ENCODE results near the gene PRKCB. TPM values are rescaled to one million over a fixed set of nuclear protein-coding genes. Genes with fewer than 3 reads are reported as not detected.

The PRKCB gene
- total RNA-seq, 1 experiment from 2014 or later: not detected

GRCh38 chr16:23869052-23869451 is 33.3 kb downstream of the PRKCB start:
- H3K4me2 ChIP-seq (ENCODE audit: low read length): no peak overlapping the region
- ChIA-PET CTCF (no interaction called here), POLR2A (ENCODE audit: unreplicated experiment) (no interaction called here)
- H3K79me2 ChIP-seq (ENCODE audit: low read length): no peaks in the 10 kb centered on the region
- H3K36me3 ChIP-seq (ENCODE audit: low read depth, low read length): no peaks in the 10 kb centered on the region
- H3K9me3 ChIP-seq (ENCODE audit: low read length): no peaks in the 10 kb centered on the region
- intact Hi-C loops (cut with micrococcal nuclease): no loop called here
- H3K27ac ChIP-seq (ENCODE audit: low read length): no peak overlapping the region
- TF ChIP-seq EZH2phosphoT487 (IDR thresholded peaks at IDR 0.05; ENCODE audit: borderline replicate concordance, low read length) (no peak), EZH2 (IDR thresholded peaks at IDR 0.05; ENCODE audit: low read length, unreplicated experiment) (no peak)
- TF ChIP-seq, protein P1, sequence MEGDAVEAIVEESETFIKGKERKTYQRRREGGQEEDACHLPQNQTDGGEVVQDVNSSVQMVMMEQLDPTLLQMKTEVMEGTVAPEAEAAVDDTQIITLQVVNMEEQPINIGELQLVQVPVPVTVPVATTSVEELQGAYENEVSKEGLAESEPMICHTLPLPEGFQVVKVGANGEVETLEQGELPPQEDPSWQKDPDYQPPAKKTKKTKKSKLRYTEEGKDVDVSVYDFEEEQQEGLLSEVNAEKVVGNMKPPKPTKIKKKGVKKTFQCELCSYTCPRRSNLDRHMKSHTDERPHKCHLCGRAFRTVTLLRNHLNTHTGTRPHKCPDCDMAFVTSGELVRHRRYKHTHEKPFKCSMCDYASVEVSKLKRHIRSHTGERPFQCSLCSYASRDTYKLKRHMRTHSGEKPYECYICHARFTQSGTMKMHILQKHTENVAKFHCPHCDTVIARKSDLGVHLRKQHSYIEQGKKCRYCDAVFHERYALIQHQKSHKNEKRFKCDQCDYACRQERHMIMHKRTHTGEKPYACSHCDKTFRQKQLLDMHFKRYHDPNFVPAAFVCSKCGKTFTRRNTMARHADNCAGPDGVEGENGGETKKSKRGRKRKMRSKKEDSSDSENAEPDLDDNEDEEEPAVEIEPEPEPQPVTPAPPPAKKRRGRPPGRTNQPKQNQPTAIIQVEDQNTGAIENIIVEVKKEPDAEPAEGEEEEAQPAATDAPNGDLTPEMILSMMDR (conservative IDR thresholded peaks at IDR 0.05; ENCODE audit: low read depth, low read length): no peak
- H4K20me1 ChIP-seq (ENCODE audit: low read length): no peaks in the 10 kb centered on the region
- ATAC-seq: no peak
- H3F3A ChIP-seq (ENCODE audit: low read length, unreplicated experiment): no peaks in the 10 kb centered on the region
- no peak for DNase-seq
- no peak overlapping the region for H3K9ac ChIP-seq (ENCODE audit: low read length)
- H3K9me2 ChIP-seq (replicated peaks; ENCODE audit: low read length): no peaks in the 10 kb centered on the region
- no TSS peak for BruUV-seq (replicated peaks)
- no peak overlapping the region for H2AFZ ChIP-seq (ENCODE audit: low read length)
- no peaks in the 10 kb centered on the region for H3K4me1 ChIP-seq (ENCODE audit: insufficient read depth, low read length)
- H3K4me3 ChIP-seq (ENCODE audit: low read length): no peak overlapping the region
- peaks cover 34% of the 10 kb centered on the region for H3K27me3 ChIP-seq (ENCODE audit: low read length)

DNA sequence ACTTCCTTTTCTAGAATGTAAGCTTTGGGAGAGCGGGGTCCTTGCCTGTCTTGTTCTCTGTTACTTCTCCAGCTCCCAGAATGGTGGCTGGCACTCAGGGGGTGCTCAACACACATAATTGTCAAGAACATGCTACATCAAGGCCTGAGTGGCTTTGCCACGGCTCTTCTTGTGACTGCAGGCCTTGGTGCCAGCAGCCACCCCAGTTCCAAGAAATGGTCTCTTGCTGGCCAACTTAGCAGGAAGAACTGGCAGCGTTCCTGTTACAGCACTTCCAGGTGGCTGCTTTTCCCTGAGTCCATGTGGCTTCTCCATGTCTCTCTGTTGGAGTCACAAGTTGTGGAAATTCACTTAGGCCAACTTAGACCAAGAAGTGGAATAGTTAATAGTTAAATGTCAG is 36.1 kb downstream of the PRKCB start:
- no peaks in the 10 kb centered on the region for H3K79me2 ChIP-seq (ENCODE audit: low read length)
- H3K4me1 ChIP-seq (ENCODE audit: insufficient read depth, low read length): no peaks in the 10 kb centered on the region
- BruUV-seq (replicated peaks): no TSS peak
- no peak overlapping the region for H3K27ac ChIP-seq (ENCODE audit: low read length)
- H3K36me3 ChIP-seq (ENCODE audit: low read depth, low read length): no peaks in the 10 kb centered on the region
- H3K9me2 ChIP-seq (replicated peaks; ENCODE audit: low read length): no peaks in the 10 kb centered on the region
- DNase-seq (no peak), ATAC-seq (no peak)
- H3K4me3 ChIP-seq (ENCODE audit: low read length): no peak overlapping the region
- H3K9ac ChIP-seq (ENCODE audit: low read length): no peak overlapping the region
- H3K27me3 ChIP-seq (ENCODE audit: low read length): peaks cover 39% of the 10 kb centered on the region
- H3K4me2 ChIP-seq (ENCODE audit: low read length): no peak overlapping the region
- H3F3A ChIP-seq (ENCODE audit: low read length, unreplicated experiment): no peaks in the 10 kb centered on the region
- intact Hi-C loops (cut with micrococcal nuclease): no loop called here
- POLR2A ChIA-PET (ENCODE audit: unreplicated experiment): no interaction called here
- H3K9me3 ChIP-seq (ENCODE audit: low read length): no peaks in the 10 kb centered on the region
- H2AFZ ChIP-seq (ENCODE audit: low read length): no peak overlapping the region
- TF ChIP-seq EZH2 (IDR thresholded peaks at IDR 0.05; ENCODE audit: low read length, unreplicated experiment) (no peak), EZH2phosphoT487 (IDR thresholded peaks at IDR 0.05; ENCODE audit: borderline replicate concordance, low read length) (no peak)
- TF ChIP-seq, protein P1 (conservative IDR thresholded peaks at IDR 0.05; ENCODE audit: low read depth, low read length): no peak
- CTCF ChIA-PET: no interaction called here
- no peaks in the 10 kb centered on the region for H4K20me1 ChIP-seq (ENCODE audit: low read length)

- no peak for TF ChIP-seq EZH2 (IDR thresholded peaks at IDR 0.05; ENCODE audit: low read length, unreplicated experiment)
- no peak for TF ChIP-seq EZH2phosphoT487 (IDR thresholded peaks at IDR 0.05; ENCODE audit: borderline replicate concordance, low read length)
- TF ChIP-seq, protein P1 (conservative IDR thresholded peaks at IDR 0.05; ENCODE audit: low read depth, low read length): no peak
- H3K9me3 ChIP-seq (ENCODE audit: low read length): no peaks in the 10 kb centered on the region
- H3K36me3 ChIP-seq (ENCODE audit: low read depth, low read length): no peaks in the 10 kb centered on the region
- no peaks in the 10 kb centered on the region for H3F3A ChIP-seq (ENCODE audit: low read length, unreplicated experiment)
- no peak for ATAC-seq
- DNase-seq: no peak
- POLR2A ChIA-PET (ENCODE audit: unreplicated experiment): no interaction called here
- CTCF ChIA-PET: no interaction called here
- H3K27me3 ChIP-seq (ENCODE audit: low read length): peaks cover 49% of the 10 kb centered on the region
- no peak overlapping the region for H3K27ac ChIP-seq (ENCODE audit: low read length)
- H4K20me1 ChIP-seq (ENCODE audit: low read length): no peaks in the 10 kb centered on the region
- H3K4me1 ChIP-seq (ENCODE audit: insufficient read depth, low read length): no peaks in the 10 kb centered on the region
- intact Hi-C loops (cut with micrococcal nuclease): no loop called here
- H3K4me3 ChIP-seq (ENCODE audit: low read length): no peak overlapping the region
- no TSS peak for BruUV-seq (replicated peaks)
- H2AFZ ChIP-seq (ENCODE audit: low read length): no peak overlapping the region
- H3K9me2 ChIP-seq (replicated peaks; ENCODE audit: low read length): no peaks in the 10 kb centered on the region
- no peak overlapping the region for H3K4me2 ChIP-seq (ENCODE audit: low read length)
- H3K79me2 ChIP-seq (ENCODE audit: low read length): no peaks in the 10 kb centered on the region
- H3K9ac ChIP-seq (ENCODE audit: low read length): no peak overlapping the region
These were observed 39.0 kb downstream of the PRKCB start for GRCh38 chr16:23874613-23875294.

Data from PC-3 (cell line).